DND-41 (cell line): Measurements from ENCODE around the gene ACTR3C.

Experiments
- ATAC-seq: fragments of 200-7000 bp; cut with Tn5 transposase; 3 replicates; pipeline ENCODE4 v1.9.1; 2021; ENCODE audit warnings: low read depth; ENCODE audit not compliant: insufficient read depth
- DNase-seq: peaks from one replicate; pipeline ENCODE4 v3.0.0-alpha.2; 2020
- H2AFZ ChIP-seq: 2 replicates; pipeline ENCODE4 v1.6.0; 2012; ENCODE audit warnings: low read depth, low read length
- H3K27ac ChIP-seq: 2 replicates; pipeline ENCODE4 v1.5.1; 2012; ENCODE audit warnings: low read length, inconsistent platforms
- H3K27me3 ChIP-seq: fragments of 200-600 bp; sonication (generic); 2 replicates; pipeline ENCODE4 v1.6.0; 2012; ENCODE audit warnings: low read length, mild to moderate bottlenecking, inconsistent platforms; ENCODE audit not compliant: insufficient read depth, poor library complexity
- H3K36me3 ChIP-seq: 2 replicates; pipeline ENCODE4 v1.5.1; 2012; ENCODE audit warnings: low read length, inconsistent platforms; ENCODE audit not compliant: insufficient read depth
- H3K4me1 ChIP-seq: 2 replicates; pipeline ENCODE4 v1.5.1; 2012; ENCODE audit warnings: mild to moderate bottlenecking, low read length; ENCODE audit not compliant: insufficient read depth
- H3K4me2 ChIP-seq: 2 replicates; pipeline ENCODE4 v1.6.0; 2012; ENCODE audit warnings: mild to moderate bottlenecking, moderate library complexity, low read length, inconsistent platforms; ENCODE audit not compliant: insufficient read depth
- H3K4me3 ChIP-seq, 2 experiments: fragments of 200-600 bp in 1 of 2; shearing (Covaris generic) in 1 of 2; 2 replicates each; pipeline ENCODE4 v1.5.1; 2012 to 2016; ENCODE audit warnings: inconsistent platforms in 2 of 2, low read length in 2 of 2, mild to moderate bottlenecking in 2 of 2, low read depth in 1 of 2, moderate library complexity in 1 of 2
- H3K79me2 ChIP-seq: 2 replicates; pipeline ENCODE4 v1.6.0; 2012; ENCODE audit warnings: low read length, inconsistent platforms; ENCODE audit not compliant: insufficient read depth
- H3K9ac ChIP-seq: 2 replicates; pipeline ENCODE4 v1.6.0; 2012; ENCODE audit warnings: low read depth, mild to moderate bottlenecking, inconsistent platforms, low read length, moderate library complexity
- H3K9me3 ChIP-seq: 2 replicates; pipeline ENCODE4 v1.5.1; 2012; ENCODE audit warnings: low read length, moderate library complexity, mild to moderate bottlenecking, inconsistent platforms; ENCODE audit not compliant: insufficient read depth, severe bottlenecking
- H4K20me1 ChIP-seq: 2 replicates; pipeline ENCODE4 v1.6.0; 2012; ENCODE audit warnings: low read length; ENCODE audit not compliant: insufficient read depth
- EZH2 ChIP-seq: IDR thresholded peaks from 3 replicates; pipeline ENCODE4 v1.6.1; 2012; ENCODE audit warnings: borderline replicate concordance, low read depth, mild to moderate bottlenecking, moderate library complexity, low read length, inconsistent platforms; ENCODE audit not compliant: severe bottlenecking
- TF ChIP-seq, protein P1 (sequence below): IDR thresholded peaks from 2 replicates; pipeline ENCODE4 v1.5.1; 2012; ENCODE audit warnings: borderline replicate concordance, low read length, moderate library complexity, mild to moderate bottlenecking; ENCODE audit not compliant: poor library complexity, severe bottlenecking; ENCODE audit errors: extremely low read depth

ACTR3C gene

DNA sequence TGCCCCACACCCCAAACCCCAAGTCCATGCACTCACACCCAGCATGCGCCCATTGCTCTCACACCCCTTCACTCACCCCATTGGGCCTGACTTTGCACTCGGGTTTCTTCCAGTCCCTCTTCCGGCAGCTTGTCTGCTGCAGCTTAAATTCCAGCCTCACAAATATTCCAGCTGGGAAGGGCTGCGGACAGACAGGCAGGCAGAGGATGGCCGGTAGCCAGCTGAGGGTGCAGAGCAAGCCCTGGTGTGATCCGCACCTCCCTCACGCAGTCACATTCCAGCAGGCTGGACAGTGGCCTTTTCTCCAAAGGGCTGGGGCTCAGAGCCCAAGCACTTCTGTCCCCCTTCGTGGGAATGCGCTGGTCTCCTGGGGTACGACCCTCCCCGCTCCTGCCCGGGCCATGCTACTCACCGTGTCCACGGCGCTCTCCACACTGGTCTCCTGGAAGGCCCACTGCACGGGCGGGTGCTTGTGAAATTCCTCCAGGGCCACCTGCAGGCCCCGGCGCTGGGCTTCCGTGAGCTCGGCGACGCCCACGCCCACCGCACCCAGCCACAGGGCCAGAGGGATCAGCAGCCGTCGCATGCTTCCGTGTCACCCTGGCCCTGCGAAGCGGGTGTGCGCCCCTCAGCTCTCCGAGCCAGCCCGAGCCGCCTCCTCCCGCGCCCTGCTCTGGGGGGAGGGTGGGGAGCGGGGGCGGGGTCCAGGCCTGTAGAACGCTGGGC is 16.8 kb upstream of the ACTR3C start:
- H4K20me1 ChIP-seq = peaks cover 24% of the 10 kb centered on the region
- no peak for DNase-seq
- H3K27me3 ChIP-seq = no peaks in the 10 kb centered on the region
- H3K9me3 ChIP-seq = peaks cover 11% of the 10 kb centered on the region
- no peak overlapping the region for H3K27ac ChIP-seq
- no peaks in the 10 kb centered on the region for H3K4me1 ChIP-seq
- H3K79me2 ChIP-seq = peaks cover 4% of the 10 kb centered on the region; the same call in 1 of the 2 replicates
- H3K36me3 ChIP-seq = peaks cover 74% of the 10 kb centered on the region
- H3K4me3 ChIP-seq = no peak overlapping the region
- TF ChIP-seq EZH2 = no peak
- TF ChIP-seq, protein P1, sequence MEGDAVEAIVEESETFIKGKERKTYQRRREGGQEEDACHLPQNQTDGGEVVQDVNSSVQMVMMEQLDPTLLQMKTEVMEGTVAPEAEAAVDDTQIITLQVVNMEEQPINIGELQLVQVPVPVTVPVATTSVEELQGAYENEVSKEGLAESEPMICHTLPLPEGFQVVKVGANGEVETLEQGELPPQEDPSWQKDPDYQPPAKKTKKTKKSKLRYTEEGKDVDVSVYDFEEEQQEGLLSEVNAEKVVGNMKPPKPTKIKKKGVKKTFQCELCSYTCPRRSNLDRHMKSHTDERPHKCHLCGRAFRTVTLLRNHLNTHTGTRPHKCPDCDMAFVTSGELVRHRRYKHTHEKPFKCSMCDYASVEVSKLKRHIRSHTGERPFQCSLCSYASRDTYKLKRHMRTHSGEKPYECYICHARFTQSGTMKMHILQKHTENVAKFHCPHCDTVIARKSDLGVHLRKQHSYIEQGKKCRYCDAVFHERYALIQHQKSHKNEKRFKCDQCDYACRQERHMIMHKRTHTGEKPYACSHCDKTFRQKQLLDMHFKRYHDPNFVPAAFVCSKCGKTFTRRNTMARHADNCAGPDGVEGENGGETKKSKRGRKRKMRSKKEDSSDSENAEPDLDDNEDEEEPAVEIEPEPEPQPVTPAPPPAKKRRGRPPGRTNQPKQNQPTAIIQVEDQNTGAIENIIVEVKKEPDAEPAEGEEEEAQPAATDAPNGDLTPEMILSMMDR = no peak
- H3K4me2 ChIP-seq = no peak overlapping the region
- H3K9ac ChIP-seq = no peak overlapping the region
- no peak for ATAC-seq
- no peak overlapping the region for H2AFZ ChIP-seq

DNA sequence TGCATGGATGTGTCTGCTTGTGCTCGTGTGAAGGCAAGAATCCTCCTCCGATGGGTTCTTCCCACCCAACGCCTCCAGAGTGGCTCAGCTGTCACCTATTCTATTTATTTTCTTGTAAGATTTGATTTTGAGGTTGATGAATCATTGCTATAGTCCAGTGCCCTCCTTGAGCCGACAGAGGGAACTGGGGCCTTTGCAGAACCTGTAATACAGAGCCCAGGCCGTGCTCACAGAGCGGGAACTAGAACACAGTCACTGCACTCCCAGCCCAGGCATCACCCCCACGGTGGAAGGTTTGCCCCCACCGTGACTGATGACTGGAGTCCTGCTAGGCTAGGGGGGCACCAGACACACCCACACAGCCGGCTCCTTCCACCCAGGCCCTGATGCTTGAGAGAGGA is 16.1 kb upstream of the ACTR3C start:
- Histone ChIP-seq H3K27me3 (no peaks in the 10 kb centered on the region), H3K4me2 (no peak overlapping the region), H3K27ac (no peak overlapping the region), H3K9me3 (peaks cover 11% of the 10 kb centered on the region), H4K20me1 (peaks cover 25% of the 10 kb centered on the region), H3K36me3 (peaks cover 76% of the 10 kb centered on the region), H2AFZ (no peak overlapping the region), H3K4me1 (no peaks in the 10 kb centered on the region), H3K9ac (no peak overlapping the region), H3K4me3 (no peak overlapping the region), H3K79me2 (peaks cover 4% of the 10 kb centered on the region; the same call in 1 of the 2 replicates)
- 0 out of 3 replicates have a peak, but pooled peaks have one; percentile 23 for ATAC-seq
- TF ChIP-seq EZH2 = no peak
- TF ChIP-seq, protein P1 = no peak
- DNase-seq = no peak

DNA sequence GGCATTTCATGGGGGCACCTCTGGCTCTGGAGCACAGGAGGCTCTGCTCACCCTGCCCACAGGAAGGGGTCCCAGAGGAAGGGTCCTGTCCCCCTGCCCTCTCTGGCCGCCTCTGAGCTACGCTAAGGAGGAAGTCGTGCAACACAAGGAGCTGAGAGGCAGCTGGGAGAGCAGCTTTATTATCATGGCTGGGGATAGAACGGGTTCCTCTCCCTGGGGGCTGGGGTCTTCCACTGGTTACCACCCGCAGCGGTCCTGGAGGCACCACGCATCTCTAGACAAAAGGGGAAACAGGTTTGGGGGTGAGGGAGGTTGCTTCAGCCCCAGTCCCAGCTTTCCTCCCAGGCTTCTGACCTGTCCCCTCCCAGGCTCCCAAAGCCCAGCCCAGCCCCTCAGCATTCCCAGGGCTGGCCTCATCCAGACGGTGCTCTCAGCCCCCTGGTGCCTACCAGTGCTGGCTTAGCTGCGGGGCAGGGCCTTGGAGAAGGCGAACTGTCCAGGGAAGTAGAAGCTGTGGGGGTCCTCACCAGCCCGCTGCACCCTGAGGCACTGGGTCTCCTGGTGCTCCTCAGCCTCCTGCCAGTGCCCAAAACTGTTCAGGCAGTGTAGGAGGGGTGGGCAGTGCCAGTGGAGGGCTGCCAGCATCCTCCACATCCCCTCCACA is 15.0 kb upstream of the ACTR3C start:
- H3K79me2 ChIP-seq = peaks cover 13% of the 10 kb centered on the region
- 0 out of 2 replicates have a peak overlapping the region, but pooled peaks have one; percentile 13 for H3K27ac ChIP-seq
- H3K36me3 ChIP-seq = peaks cover 78% of the 10 kb centered on the region
- peaks cover 34% of the 10 kb centered on the region for H4K20me1 ChIP-seq
- DNase-seq (no peak), ATAC-seq (no peak)
- H3K4me2 ChIP-seq = no peak overlapping the region
- H3K9ac ChIP-seq = no peak overlapping the region
- H3K27me3 ChIP-seq = no peaks in the 10 kb centered on the region
- H3K4me1 ChIP-seq = no peaks in the 10 kb centered on the region
- TF ChIP-seq, protein P1 = no peak
- no peak for TF ChIP-seq EZH2
- H3K4me3 ChIP-seq = no peak overlapping the region
- peaks cover under 1% of the 10 kb centered on the region for H3K9me3 ChIP-seq
- H2AFZ ChIP-seq = no peak overlapping the region
